WTC11 (cell line): ENCODE measurements around the gene SSTR1. TPM values are rescaled to one million over a fixed set of nuclear protein-coding genes. Genes with fewer than 3 reads are reported as not detected.
A peak's percentile ranks its signal among the peaks of the same experiment; 100 is the strongest.

Experiments used
- ATAC-seq: fragments of 200-7000 bp; cut with Tn5 transposase; 2 replicates; pipeline ENCODE4 v1.10.0; 2021; ENCODE audit warnings: mild to moderate bottlenecking, moderate library complexity
- CTCF ChIA-PET: fragments of 300-600 bp; sonication (Branson Sonifier 250); formaldehyde crosslinking; loops from one replicate; lab custom pipeline; 2021; ENCODE audit warnings: antibody characterized with exemption; lab: Charles Lee
- POLR2A ChIA-PET: fragments of 350-600 bp; sonication (Branson Sonifier 250); formaldehyde crosslinking; loops from one replicate; lab custom pipeline; 2021; ENCODE audit warnings: antibody characterized with exemption; lab: Charles Lee
- DNase-seq: peaks from one replicate; pipeline ENCODE4 v3.0.0; 2021; ENCODE audit warnings: low spot score
- H3K27ac Mint-ChIP-seq: 2 replicates; pipeline ENCODE4 v1.8.0; 2021; ENCODE audit warnings: mixed read lengths
- H3K27me3 Mint-ChIP-seq: 2 replicates; pipeline ENCODE4 v1.8.0; 2021; ENCODE audit warnings: low read depth, mild to moderate bottlenecking, moderate library complexity, mixed read lengths
- H3K36me3 Mint-ChIP-seq: 2 replicates; pipeline ENCODE4 v1.8.0; 2021; ENCODE audit warnings: mixed read lengths
- H3K4me1 Mint-ChIP-seq: 2 replicates; pipeline ENCODE4 v1.8.0; 2022; ENCODE audit warnings: mixed read lengths
- H3K4me3 Mint-ChIP-seq: 2 replicates; pipeline ENCODE4 v1.8.0; 2021; ENCODE audit warnings: mild to moderate bottlenecking, moderate library complexity, mixed read lengths
- H3K9me3 Mint-ChIP-seq: 2 replicates; pipeline ENCODE4 v1.8.0; 2021; ENCODE audit warnings: mixed read lengths
- CBFB ChIP-seq: sonication (generic); formaldehyde crosslinking; IDR thresholded peaks from 2 replicates; pipeline ENCODE4 v1.8.1; 2022; ENCODE audit warnings: mild to moderate bottlenecking, low read depth, missing genetic modification reagents
- GTF2I ChIP-seq: fragments of 250-450 bp; sonication (Bioruptor Pico); conservative IDR thresholded peaks from 2 replicates; pipeline ENCODE4 v1.4.0; 2021; ENCODE audit warnings: mild to moderate bottlenecking
- HMGA2 ChIP-seq: fragments of 250-450 bp; sonication (Bioruptor Pico); IDR thresholded peaks from 2 replicates; pipeline ENCODE4 v1.4.0; 2021; ENCODE audit warnings: mild to moderate bottlenecking, moderate library complexity
- IRF2 ChIP-seq: sonication (generic); formaldehyde crosslinking; IDR thresholded peaks from 2 replicates; pipeline ENCODE4 v1.8.0; 2022; ENCODE audit warnings: low read depth, missing genetic modification reagents, borderline replicate concordance
- NFATC4 ChIP-seq: fragments of 250-450 bp; sonication (Bioruptor Pico); IDR thresholded peaks from 2 replicates; pipeline ENCODE4 v1.9.0; 2021; ENCODE audit warnings: mild to moderate bottlenecking
- NFYB ChIP-seq: sonication (generic); formaldehyde crosslinking; conservative IDR thresholded peaks from 2 replicates; pipeline ENCODE4 v1.8.0; 2022; ENCODE audit warnings: low read depth, missing genetic modification reagents
- SOX15 ChIP-seq: fragments of 250-450 bp; sonication (Bioruptor Pico); IDR thresholded peaks from 2 replicates; pipeline ENCODE4 v1.9.0; 2021; ENCODE audit warnings: mild to moderate bottlenecking
- ZNF416 ChIP-seq: fragments of 250-450 bp; sonication (Bioruptor Pico); IDR thresholded peaks from 2 replicates; pipeline ENCODE4 v1.9.0; 2021; ENCODE audit warnings: mild to moderate bottlenecking, inconsistent platforms
- total RNA-seq: library from RNA; stranded (reverse); gene quantifications from 3 replicates; pipeline ENCODE4 v1.2.3, GENCODE V29; 2021
- TF ChIP-seq, protein P1 (sequence below): sonication (generic); formaldehyde crosslinking; IDR thresholded peaks from 2 replicates; pipeline ENCODE4 v1.8.0; 2023; ENCODE audit warnings: missing genetic modification reagents
- TF ChIP-seq, protein P2 (sequence below): fragments of 250-450 bp; sonication (Bioruptor Pico); IDR thresholded peaks from 2 replicates; pipeline ENCODE4 v1.9.0; 2021; ENCODE audit warnings: mild to moderate bottlenecking
- TF ChIP-seq, protein P3 (sequence below): sonication (generic); formaldehyde crosslinking; IDR thresholded peaks from 2 replicates; pipeline ENCODE4 v1.8.0; 2022; ENCODE audit warnings: mild to moderate bottlenecking, missing genetic modification reagents
- TF ChIP-seq, protein P4 (sequence below): sonication (generic); formaldehyde crosslinking; IDR thresholded peaks from 2 replicates; pipeline ENCODE4 v1.8.0; 2023; ENCODE audit warnings: missing genetic modification reagents, mild to moderate bottlenecking, borderline replicate concordance
- TF ChIP-seq, protein P5 (sequence below): sonication (generic); formaldehyde crosslinking; IDR thresholded peaks from 2 replicates; pipeline ENCODE4 v1.8.0; 2023; ENCODE audit warnings: mild to moderate bottlenecking, missing genetic modification reagents
- TF ChIP-seq, protein P6 (sequence below): fragments of 200-600 bp; IDR thresholded peaks from 2 replicates; pipeline ENCODE4 v1.8.0; 2022; ENCODE audit warnings: antibody characterized with exemption
- TF ChIP-seq, protein P7 (sequence below): fragments of 250-450 bp; sonication (Bioruptor Pico); IDR thresholded peaks from 2 replicates; pipeline ENCODE4 v1.8.0; 2021; ENCODE audit warnings: mild to moderate bottlenecking
- TF ChIP-seq, protein P8 (sequence below): sonication (generic); formaldehyde crosslinking; IDR thresholded peaks from 2 replicates; pipeline ENCODE4 v1.8.1; 2023; ENCODE audit warnings: mild to moderate bottlenecking, missing genetic modification reagents, moderate library complexity
- TF ChIP-seq, protein P9 (sequence below): fragments of 250-450 bp; sonication (Bioruptor Pico); conservative IDR thresholded peaks from 2 replicates; pipeline ENCODE4 v1.9.0; 2021; ENCODE audit warnings: mild to moderate bottlenecking

SSTR1 gene
- total RNA-seq, 1 experiment from 2014 or later, result 1.7 TPM

DNA sequence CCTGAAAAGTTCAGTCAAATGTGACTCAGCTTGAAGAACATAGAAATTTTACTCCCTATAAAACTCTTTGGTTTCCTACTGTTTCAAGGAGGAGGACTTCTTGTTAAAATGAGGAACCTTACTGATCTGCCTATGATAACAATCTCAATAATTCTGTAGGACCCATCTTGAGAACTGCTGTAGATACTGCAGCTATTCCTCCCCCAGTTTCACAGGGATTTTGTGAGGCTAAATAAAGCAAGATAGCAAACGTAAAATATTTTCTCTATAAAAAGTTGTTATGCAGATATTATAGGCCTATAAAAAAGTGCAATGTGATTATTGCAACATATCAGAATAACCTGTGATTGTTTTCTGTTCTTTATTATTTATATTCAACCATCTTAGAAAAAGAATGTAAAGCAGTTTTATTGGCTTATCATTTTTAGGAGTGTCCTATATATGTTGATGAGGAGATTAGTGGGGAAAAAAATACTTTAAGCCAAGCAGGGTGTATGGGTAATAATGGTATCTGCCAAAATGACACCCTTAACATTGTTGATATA is 36.1 kb downstream of the SSTR1 start (continued):
- TF ChIP-seq, protein P1, sequence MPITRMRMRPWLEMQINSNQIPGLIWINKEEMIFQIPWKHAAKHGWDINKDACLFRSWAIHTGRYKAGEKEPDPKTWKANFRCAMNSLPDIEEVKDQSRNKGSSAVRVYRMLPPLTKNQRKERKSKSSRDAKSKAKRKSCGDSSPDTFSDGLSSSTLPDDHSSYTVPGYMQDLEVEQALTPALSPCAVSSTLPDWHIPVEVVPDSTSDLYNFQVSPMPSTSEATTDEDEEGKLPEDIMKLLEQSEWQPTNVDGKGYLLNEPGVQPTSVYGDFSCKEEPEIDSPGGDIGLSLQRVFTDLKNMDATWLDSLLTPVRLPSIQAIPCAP (CRISPR knock-in tag), result no peak
- TF ChIP-seq, protein P2, sequence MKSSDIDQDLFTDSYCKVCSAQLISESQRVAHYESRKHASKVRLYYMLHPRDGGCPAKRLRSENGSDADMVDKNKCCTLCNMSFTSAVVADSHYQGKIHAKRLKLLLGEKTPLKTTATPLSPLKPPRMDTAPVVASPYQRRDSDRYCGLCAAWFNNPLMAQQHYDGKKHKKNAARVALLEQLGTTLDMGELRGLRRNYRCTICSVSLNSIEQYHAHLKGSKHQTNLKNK (CRISPR knock-in tag), result no peak
- TF ChIP-seq NFATC4 (CRISPR knock-in tag) (no peak), SOX15 (no peak)

DNA sequence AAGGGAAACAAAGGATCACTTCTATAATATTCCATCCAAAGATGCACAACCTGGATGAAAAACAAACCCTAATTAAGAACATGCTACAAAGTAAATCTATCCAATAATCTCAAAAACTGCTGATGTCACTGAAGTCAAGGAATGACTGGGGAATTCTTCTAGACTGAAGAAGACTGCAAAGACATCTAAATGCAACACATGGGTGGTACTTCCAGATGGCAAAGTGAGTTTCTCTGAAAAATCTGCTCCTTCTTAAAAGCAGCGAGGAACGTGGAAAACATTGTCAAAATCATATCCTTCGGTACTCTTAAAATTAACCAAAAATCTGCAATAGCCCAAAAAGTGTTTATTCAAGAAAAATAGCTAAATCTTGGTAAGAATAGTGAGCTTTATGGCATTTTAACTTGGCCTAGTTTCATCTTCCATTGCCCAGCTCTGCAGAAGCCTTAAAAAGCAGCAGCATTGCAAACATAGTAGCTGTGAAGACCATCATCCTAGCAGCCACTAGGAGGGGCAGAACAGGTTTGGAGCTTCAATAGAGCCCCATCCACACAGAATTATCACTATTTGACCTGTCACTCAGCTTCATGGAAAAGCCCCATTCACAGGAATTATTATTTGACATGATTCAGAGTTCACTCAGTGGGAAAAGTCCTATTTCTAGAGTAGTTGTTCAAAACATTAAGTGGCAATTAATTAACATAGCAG is 40.8 kb downstream of the SSTR1 start:
- DNase-seq (no peak), ATAC-seq (peak; percentile 74)
- POLR2A ChIA-PET, result no interaction called here
- CTCF ChIA-PET, result interaction anchor here (0.7 to 1.4 kb wide), 15 partner anchors 9 to 620 kb away, joined by 3 to 12 read pairs (median 3); partner anchors contain the start of gene SSTR1
- no peak overlapping the region for H3K27ac Mint-ChIP-seq
- H3K36me3 Mint-ChIP-seq, result no peaks in the 10 kb centered on the region
- H3K27me3 Mint-ChIP-seq, result peaks cover 93% of the 10 kb centered on the region
- H3K4me1 Mint-ChIP-seq, result no peaks in the 10 kb centered on the region; the same call in 1 of the 2 replicates
- no peak overlapping the region for H3K4me3 Mint-ChIP-seq
- no peaks in the 10 kb centered on the region for H3K9me3 Mint-ChIP-seq
- TF ChIP-seq ZNF416 (CRISPR knock-in tag) (no peak), HMGA2 (CRISPR knock-in tag) (no peak), NFATC4 (CRISPR knock-in tag) (no peak), GTF2I (CRISPR knock-in tag) (no peak), CBFB (CRISPR knock-in tag) (no peak), IRF2 (CRISPR knock-in tag) (no peak), NFYB (CRISPR knock-in tag) (no peak)
- TF ChIP-seq, protein P3, sequence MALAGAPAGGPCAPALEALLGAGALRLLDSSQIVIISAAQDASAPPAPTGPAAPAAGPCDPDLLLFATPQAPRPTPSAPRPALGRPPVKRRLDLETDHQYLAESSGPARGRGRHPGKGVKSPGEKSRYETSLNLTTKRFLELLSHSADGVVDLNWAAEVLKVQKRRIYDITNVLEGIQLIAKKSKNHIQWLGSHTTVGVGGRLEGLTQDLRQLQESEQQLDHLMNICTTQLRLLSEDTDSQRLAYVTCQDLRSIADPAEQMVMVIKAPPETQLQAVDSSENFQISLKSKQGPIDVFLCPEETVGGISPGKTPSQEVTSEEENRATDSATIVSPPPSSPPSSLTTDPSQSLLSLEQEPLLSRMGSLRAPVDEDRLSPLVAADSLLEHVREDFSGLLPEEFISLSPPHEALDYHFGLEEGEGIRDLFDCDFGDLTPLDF (CRISPR knock-in tag), result no peak
- TF ChIP-seq, protein P4, sequence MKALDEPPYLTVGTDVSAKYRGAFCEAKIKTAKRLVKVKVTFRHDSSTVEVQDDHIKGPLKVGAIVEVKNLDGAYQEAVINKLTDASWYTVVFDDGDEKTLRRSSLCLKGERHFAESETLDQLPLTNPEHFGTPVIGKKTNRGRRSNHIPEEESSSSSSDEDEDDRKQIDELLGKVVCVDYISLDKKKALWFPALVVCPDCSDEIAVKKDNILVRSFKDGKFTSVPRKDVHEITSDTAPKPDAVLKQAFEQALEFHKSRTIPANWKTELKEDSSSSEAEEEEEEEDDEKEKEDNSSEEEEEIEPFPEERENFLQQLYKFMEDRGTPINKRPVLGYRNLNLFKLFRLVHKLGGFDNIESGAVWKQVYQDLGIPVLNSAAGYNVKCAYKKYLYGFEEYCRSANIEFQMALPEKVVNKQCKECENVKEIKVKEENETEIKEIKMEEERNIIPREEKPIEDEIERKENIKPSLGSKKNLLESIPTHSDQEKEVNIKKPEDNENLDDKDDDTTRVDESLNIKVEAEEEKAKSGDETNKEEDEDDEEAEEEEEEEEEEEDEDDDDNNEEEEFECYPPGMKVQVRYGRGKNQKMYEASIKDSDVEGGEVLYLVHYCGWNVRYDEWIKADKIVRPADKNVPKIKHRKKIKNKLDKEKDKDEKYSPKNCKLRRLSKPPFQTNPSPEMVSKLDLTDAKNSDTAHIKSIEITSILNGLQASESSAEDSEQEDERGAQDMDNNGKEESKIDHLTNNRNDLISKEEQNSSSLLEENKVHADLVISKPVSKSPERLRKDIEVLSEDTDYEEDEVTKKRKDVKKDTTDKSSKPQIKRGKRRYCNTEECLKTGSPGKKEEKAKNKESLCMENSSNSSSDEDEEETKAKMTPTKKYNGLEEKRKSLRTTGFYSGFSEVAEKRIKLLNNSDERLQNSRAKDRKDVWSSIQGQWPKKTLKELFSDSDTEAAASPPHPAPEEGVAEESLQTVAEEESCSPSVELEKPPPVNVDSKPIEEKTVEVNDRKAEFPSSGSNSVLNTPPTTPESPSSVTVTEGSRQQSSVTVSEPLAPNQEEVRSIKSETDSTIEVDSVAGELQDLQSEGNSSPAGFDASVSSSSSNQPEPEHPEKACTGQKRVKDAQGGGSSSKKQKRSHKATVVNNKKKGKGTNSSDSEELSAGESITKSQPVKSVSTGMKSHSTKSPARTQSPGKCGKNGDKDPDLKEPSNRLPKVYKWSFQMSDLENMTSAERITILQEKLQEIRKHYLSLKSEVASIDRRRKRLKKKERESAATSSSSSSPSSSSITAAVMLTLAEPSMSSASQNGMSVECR, result no peak
- TF ChIP-seq, protein P5, sequence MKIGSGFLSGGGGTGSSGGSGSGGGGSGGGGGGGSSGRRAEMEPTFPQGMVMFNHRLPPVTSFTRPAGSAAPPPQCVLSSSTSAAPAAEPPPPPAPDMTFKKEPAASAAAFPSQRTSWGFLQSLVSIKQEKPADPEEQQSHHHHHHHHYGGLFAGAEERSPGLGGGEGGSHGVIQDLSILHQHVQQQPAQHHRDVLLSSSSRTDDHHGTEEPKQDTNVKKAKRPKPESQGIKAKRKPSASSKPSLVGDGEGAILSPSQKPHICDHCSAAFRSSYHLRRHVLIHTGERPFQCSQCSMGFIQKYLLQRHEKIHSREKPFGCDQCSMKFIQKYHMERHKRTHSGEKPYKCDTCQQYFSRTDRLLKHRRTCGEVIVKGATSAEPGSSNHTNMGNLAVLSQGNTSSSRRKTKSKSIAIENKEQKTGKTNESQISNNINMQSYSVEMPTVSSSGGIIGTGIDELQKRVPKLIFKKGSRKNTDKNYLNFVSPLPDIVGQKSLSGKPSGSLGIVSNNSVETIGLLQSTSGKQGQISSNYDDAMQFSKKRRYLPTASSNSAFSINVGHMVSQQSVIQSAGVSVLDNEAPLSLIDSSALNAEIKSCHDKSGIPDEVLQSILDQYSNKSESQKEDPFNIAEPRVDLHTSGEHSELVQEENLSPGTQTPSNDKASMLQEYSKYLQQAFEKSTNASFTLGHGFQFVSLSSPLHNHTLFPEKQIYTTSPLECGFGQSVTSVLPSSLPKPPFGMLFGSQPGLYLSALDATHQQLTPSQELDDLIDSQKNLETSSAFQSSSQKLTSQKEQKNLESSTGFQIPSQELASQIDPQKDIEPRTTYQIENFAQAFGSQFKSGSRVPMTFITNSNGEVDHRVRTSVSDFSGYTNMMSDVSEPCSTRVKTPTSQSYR (CRISPR knock-in tag), result no peak
- TF ChIP-seq, protein P6, sequence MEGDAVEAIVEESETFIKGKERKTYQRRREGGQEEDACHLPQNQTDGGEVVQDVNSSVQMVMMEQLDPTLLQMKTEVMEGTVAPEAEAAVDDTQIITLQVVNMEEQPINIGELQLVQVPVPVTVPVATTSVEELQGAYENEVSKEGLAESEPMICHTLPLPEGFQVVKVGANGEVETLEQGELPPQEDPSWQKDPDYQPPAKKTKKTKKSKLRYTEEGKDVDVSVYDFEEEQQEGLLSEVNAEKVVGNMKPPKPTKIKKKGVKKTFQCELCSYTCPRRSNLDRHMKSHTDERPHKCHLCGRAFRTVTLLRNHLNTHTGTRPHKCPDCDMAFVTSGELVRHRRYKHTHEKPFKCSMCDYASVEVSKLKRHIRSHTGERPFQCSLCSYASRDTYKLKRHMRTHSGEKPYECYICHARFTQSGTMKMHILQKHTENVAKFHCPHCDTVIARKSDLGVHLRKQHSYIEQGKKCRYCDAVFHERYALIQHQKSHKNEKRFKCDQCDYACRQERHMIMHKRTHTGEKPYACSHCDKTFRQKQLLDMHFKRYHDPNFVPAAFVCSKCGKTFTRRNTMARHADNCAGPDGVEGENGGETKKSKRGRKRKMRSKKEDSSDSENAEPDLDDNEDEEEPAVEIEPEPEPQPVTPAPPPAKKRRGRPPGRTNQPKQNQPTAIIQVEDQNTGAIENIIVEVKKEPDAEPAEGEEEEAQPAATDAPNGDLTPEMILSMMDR, result no peak
- TF ChIP-seq, protein P7, sequence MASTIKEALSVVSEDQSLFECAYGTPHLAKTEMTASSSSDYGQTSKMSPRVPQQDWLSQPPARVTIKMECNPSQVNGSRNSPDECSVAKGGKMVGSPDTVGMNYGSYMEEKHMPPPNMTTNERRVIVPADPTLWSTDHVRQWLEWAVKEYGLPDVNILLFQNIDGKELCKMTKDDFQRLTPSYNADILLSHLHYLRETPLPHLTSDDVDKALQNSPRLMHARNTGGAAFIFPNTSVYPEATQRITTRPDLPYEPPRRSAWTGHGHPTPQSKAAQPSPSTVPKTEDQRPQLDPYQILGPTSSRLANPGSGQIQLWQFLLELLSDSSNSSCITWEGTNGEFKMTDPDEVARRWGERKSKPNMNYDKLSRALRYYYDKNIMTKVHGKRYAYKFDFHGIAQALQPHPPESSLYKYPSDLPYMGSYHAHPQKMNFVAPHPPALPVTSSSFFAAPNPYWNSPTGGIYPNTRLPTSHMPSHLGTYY (CRISPR knock-in tag), result no peak
- TF ChIP-seq, protein P8, sequence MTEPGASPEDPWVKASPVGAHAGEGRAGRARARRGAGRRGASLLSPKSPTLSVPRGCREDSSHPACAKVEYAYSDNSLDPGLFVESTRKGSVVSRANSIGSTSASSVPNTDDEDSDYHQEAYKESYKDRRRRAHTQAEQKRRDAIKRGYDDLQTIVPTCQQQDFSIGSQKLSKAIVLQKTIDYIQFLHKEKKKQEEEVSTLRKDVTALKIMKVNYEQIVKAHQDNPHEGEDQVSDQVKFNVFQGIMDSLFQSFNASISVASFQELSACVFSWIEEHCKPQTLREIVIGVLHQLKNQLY (CRISPR knock-in tag), result no peak
- TF ChIP-seq, protein P9, sequence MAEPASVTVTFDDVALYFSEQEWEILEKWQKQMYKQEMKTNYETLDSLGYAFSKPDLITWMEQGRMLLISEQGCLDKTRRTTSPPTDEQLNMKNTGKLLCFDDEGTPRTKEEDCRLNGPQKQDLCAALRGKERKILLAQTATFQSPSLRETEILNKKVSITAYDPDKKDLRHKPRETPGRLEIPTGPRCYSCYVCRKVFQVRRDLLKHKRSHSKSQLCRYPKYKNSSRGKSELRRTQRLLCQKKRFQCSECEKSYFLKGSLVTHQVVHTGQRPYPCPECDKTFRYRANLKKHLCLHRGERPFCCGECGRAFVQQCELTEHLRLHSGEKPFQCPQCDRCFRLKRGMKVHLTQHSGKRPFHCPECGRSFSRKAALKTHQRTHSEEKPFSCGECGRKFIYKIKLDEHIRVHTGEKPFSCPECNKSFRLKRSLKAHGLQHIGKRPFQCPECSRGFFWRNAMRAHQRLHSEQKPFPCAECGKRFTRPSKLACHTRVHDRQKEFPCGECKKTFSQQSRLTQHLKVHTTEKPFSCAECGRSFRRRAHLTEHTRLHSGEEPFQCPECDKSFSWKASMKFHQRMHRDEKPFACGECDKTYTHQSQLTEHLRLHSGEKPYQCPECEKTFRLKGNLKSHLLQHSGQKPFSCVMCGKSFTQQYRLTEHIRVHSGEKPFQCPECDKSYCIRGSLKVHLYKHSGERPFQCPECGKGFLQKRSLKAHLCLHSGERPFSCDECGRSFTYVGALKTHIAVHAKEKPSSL, result no peak
